Measurements from ENCODE around the gene DCLK1.

Gene DCLK1

DNA sequence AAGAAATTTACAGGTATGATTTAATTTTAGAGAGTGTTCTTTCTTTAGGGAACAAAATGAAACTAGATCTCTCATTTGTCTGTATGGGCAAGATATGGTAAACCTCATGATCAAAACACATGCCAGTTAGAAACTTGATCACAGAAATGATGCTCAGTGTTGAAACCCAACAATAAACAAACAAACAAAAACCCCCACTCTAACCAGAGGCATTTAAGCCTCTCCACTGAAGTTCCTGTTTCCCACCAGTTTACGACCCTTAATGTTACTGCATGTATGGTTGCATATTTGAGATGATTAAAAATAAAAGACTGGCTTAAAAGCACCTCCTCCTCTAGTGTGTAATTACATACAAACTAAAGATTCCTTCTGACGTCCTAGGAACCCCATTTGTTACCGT, 361.4 kb downstream of the DCLK1 start:
- Mint-ChIP-seq H3K4me1 (ENCODE audit: low read depth in 2 of 2) (no peaks in the 10 kb centered on the region), H3K27me3 (no peaks in the 10 kb centered on the region), H3K36me3 (ENCODE audit: insufficient read depth) (no peaks in the 10 kb centered on the region), H3K9me3 (peaks cover 8 to 14% of the 10 kb centered on the region in 2 donors), H3K27ac (no peak overlapping the region), H3K4me3 (no peak overlapping the region)
- DNase-seq, result no peak
- no peak for ATAC-seq (replicated peaks)

DNA sequence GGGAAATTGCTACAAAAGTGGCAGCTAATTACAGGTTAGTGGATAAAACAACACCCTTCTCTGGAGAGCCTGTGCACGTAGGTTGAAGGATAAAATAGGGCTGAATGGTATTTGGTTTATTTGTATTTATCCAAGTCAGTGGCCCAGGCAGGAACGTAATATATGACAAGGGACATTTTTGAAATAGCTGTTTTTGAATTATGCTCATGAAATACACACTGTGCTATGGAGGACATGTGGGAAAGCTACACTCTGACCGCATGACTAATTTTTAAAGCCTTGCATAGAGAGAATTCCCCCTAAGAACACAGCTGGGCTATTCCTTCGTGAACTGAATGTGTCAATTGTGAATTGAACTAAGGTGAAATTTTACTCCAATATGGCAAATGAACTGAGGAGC, 362.6 kb downstream of the DCLK1 start:
- no peaks in the 10 kb centered on the region for H3K4me1 Mint-ChIP-seq (ENCODE audit: low read depth in 2 of 2)
- no peak overlapping the region for H3K27ac Mint-ChIP-seq
- H3K27me3 Mint-ChIP-seq, result no peaks in the 10 kb centered on the region
- DNase-seq (no peak), ATAC-seq (replicated peaks) (no peak)
- peaks cover 4 to 8% of the 10 kb centered on the region in 2 donors for H3K9me3 Mint-ChIP-seq
- H3K4me3 Mint-ChIP-seq, result no peak overlapping the region
- no peaks in the 10 kb centered on the region for H3K36me3 Mint-ChIP-seq (ENCODE audit: insufficient read depth)

DNA sequence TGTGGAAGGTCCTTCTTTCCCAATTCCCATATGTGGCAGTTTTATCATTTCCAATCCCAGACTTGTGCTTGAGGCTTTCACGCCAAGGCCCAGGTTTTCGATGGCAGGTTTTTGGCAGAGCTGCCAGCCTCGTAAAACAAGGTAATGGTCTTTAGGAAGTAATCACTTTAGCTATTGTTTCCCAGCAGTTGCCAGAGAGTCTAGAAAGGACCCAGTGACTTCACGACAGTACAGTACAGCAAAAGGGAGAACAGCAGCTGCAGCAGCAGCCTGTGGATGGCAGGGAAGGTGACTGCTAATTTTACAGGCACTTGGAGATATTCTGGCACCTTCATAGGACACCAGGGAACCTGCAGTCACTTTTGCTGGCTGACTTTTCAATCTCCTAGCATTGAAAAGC, 363.1 kb downstream of the DCLK1 start:
- H3K27ac Mint-ChIP-seq, result no peak overlapping the region

DNA sequence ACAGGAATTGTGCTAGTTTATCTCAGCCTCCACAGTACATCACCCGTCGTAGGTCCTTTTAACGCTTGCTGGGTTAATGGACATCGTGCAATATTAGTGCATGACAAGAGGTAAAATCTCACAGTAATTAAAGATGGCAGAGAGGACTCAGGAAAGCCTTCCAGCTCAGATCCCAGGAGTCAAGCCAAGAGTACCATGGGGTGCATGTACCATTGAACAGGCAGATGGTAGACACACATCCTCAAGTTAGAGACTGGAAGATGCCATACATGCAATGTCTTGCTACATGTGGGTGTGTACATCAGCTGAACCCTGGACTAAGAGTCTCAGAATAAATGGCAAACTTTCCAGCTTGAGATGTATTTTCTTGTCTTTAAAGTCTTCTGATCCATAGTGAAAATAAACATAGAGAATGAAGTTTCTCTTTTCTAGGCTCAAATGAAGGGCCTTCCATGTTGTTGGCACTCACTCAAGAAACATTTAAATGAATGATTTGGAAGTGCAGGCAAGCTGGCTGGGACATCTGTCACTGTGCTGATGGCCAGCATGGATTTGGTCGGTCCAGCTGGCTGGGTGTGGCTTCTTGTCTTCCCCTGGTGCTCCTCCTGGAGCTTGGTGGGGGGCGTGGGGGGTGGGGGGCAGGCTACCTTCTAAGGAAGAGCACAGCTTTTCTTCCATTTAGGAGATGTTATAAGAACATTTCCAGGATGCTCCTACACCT, 363.8 kb downstream of the DCLK1 start:
- no peaks in the 10 kb centered on the region for H3K27me3 Mint-ChIP-seq
- peaks cover 0 to 2% of the 10 kb centered on the region in 2 donors for H3K9me3 Mint-ChIP-seq
- no peaks in the 10 kb centered on the region for H3K36me3 Mint-ChIP-seq (ENCODE audit: insufficient read depth)
- H3K4me1 Mint-ChIP-seq (ENCODE audit: low read depth in 2 of 2), result no peaks in the 10 kb centered on the region
- H3K4me3 Mint-ChIP-seq, result no peak overlapping the region
- no peak for DNase-seq
- ATAC-seq (replicated peaks), result no peak
- H3K27ac Mint-ChIP-seq, result no peak overlapping the region

More for the DNA sequence above, 363.1 kb downstream of the DCLK1 start:
- ATAC-seq (replicated peaks) (no peak), DNase-seq (no peak)
- no peaks in the 10 kb centered on the region for H3K27me3 Mint-ChIP-seq
- H3K4me3 Mint-ChIP-seq, result no peak overlapping the region
- no peaks in the 10 kb centered on the region for H3K4me1 Mint-ChIP-seq (ENCODE audit: low read depth in 2 of 2)
- peaks cover 0 to 8% of the 10 kb centered on the region in 2 donors for H3K9me3 Mint-ChIP-seq
- H3K36me3 Mint-ChIP-seq (ENCODE audit: insufficient read depth), result no peaks in the 10 kb centered on the region

DNA sequence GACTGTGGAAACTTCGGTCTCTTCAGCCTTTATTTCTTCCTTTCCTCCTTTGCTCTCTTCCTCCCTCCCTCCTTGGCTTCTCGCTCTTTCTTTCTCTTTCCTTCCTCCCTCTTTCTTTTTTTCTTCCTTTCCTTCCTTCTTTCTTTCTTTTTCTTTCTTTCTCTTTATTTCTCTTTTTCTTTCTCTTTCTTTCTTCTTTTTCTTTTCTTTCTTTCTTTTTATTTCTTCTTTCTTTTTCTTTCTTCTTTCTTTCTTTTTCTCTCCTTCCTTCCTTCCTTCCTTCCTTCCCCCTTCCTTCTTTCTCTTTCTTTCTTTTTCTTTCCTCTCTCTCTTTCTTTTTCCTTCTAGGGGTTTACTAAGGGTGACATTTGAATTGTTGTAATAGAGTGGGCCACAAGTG, 364.5 kb downstream of the DCLK1 start:
- DNase-seq (no peak), ATAC-seq (replicated peaks) (no peak)
- Mint-ChIP-seq H3K27ac (no peak overlapping the region), H3K27me3 (no peaks in the 10 kb centered on the region), H3K4me1 (ENCODE audit: low read depth in 2 of 2) (no peaks in the 10 kb centered on the region), H3K9me3 (no peaks in the 10 kb centered on the region), H3K4me3 (no peak overlapping the region), H3K36me3 (ENCODE audit: insufficient read depth) (no peaks in the 10 kb centered on the region)

- H3K4me3 Mint-ChIP-seq, result no peak overlapping the region
- H3K4me1 Mint-ChIP-seq (ENCODE audit: low read depth in 2 of 2), result no peaks in the 10 kb centered on the region
- no peaks in the 10 kb centered on the region for H3K9me3 Mint-ChIP-seq
- ATAC-seq (replicated peaks) (no peak), DNase-seq (no peak)
- H3K36me3 Mint-ChIP-seq (ENCODE audit: insufficient read depth), result no peaks in the 10 kb centered on the region
- H3K27me3 Mint-ChIP-seq, result no peaks in the 10 kb centered on the region
- H3K27ac Mint-ChIP-seq, result no peak overlapping the region
These were observed 365.2 kb downstream of the DCLK1 start for GRCh38 chr13:35765941-35766340.

DNA sequence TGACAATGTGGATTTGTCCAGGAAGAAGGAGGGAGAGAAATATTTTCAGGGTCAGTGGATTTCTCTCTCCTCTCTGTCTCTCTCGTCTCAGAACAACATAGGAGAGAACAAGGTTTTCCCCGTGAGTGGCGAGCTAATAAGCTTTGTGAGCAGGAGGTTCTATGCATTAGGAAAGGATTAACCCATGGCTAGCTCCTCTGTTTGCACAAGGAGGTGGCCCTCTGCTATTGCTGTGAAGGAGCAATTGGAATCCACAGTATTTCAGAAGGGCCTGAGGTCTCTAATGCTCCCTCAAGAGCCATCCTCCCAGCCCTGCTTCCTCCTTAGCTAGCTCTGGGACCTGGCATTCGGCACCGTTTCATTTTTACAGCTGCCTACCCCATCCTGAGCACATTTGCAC, 365.8 kb downstream of the DCLK1 start:
- Mint-ChIP-seq H3K4me3 (no peak overlapping the region), H3K4me1 (ENCODE audit: low read depth in 2 of 2) (no peaks in the 10 kb centered on the region), H3K9me3 (no peaks in the 10 kb centered on the region), H3K27me3 (no peaks in the 10 kb centered on the region), H3K36me3 (ENCODE audit: insufficient read depth) (no peaks in the 10 kb centered on the region), H3K27ac (no peak overlapping the region)
- ATAC-seq (replicated peaks) (no peak), DNase-seq (no peak)

DNA sequence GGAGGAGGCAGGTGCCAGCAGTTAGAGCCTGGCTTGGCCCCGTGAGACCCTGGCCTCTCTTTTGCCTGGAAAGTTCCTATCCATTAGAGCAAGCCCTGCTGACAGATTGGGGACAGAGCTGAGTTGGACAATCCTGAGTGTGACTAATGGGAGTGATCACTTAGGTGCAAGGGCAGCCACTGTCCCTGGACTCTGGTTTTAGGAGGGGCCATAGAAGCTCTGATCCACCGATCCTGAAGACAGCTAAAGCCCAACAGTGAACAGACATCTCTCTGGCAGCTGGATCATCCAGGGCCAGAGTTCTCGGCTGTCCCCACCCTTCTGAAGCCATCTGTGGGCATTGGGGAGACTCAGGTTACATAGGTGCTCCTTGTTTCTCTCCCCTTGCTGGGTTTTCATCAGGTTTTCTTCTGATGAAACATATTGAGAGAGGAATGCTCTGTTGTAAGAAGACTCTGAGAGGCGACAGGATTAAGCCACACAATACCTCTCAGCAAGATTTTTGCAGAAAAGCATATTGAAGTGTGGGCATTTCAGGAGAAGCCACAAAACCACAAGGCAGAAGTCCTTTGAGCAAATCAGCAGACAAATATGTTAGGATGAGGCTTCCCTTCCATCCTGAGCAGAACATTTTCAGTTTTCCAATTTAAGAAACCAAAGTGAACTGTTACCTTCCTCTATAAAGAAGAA, 366.7 kb downstream of the DCLK1 start:
- H3K9me3 Mint-ChIP-seq, result peaks cover 4 to 5% of the 10 kb centered on the region in 2 donors
- DNase-seq, result no peak
- no peaks in the 10 kb centered on the region for H3K4me1 Mint-ChIP-seq (ENCODE audit: low read depth in 2 of 2)
- no peak overlapping the region for H3K27ac Mint-ChIP-seq
- no peak overlapping the region for H3K4me3 Mint-ChIP-seq
- no peaks in the 10 kb centered on the region for H3K27me3 Mint-ChIP-seq
- ATAC-seq (replicated peaks), result no peak
- H3K36me3 Mint-ChIP-seq (ENCODE audit: insufficient read depth), result no peaks in the 10 kb centered on the region

- H3K27ac Mint-ChIP-seq, result no peak overlapping the region
These were observed 367.4 kb downstream of the DCLK1 start for GRCh38 chr13:35763782-35764123.

DNA sequence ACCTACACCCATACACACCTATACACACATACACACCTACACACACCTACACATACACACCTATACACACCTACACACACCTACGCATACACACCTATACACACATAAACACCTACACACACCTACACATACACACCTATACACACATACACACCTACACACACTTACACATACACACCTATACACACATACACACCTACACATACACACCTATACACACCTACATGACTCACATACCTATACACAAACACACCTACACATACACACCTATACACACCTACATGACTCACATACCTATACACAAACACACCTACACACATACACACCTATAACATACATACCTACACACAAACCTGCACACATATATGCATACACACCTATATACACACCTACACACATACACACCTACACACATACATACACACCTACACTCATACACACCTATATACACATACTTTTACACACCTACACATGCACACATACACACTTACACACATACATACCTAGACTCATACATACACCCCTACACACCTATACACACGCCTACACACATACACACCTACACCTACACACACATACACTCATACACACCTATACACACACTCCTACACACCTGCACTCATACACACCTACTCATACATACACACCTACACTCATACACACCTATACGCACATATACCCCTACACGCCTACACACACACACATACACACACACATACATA, 368.0 kb downstream of the DCLK1 start:
- no peaks in the 10 kb centered on the region for H3K36me3 Mint-ChIP-seq (ENCODE audit: insufficient read depth)
- DNase-seq, result no peak
- no peaks in the 10 kb centered on the region for H3K27me3 Mint-ChIP-seq
- no peaks in the 10 kb centered on the region for H3K4me1 Mint-ChIP-seq (ENCODE audit: low read depth in 2 of 2)
- no peak overlapping the region for H3K4me3 Mint-ChIP-seq
- H3K9me3 Mint-ChIP-seq, result peaks cover 6 to 9% of the 10 kb centered on the region in 2 donors
- no peak for ATAC-seq (replicated peaks)
- no peak overlapping the region for H3K27ac Mint-ChIP-seq

More at GRCh38 chr13:35763782-35764123, 367.4 kb downstream of the DCLK1 start:
- H3K27me3 Mint-ChIP-seq, result no peaks in the 10 kb centered on the region
- H3K4me3 Mint-ChIP-seq, result no peak overlapping the region
- peaks cover 6 to 9% of the 10 kb centered on the region in 2 donors for H3K9me3 Mint-ChIP-seq
- DNase-seq, result no peak
- no peaks in the 10 kb centered on the region for H3K4me1 Mint-ChIP-seq (ENCODE audit: low read depth in 2 of 2)
- H3K36me3 Mint-ChIP-seq (ENCODE audit: insufficient read depth), result no peaks in the 10 kb centered on the region
- ATAC-seq (replicated peaks), result no peak

GRCh38 chr13:35761440-35762252, 369.5 kb downstream of the DCLK1 start:
- no peak overlapping the region for H3K4me3 Mint-ChIP-seq
- no peaks in the 10 kb centered on the region for H3K4me1 Mint-ChIP-seq (ENCODE audit: low read depth in 2 of 2)
- ATAC-seq (replicated peaks), result no peak
- no peak for DNase-seq
- no peaks in the 10 kb centered on the region for H3K36me3 Mint-ChIP-seq (ENCODE audit: insufficient read depth)
- H3K27ac Mint-ChIP-seq, result no peak overlapping the region
- H3K9me3 Mint-ChIP-seq, result peaks cover 6 to 9% of the 10 kb centered on the region in 2 donors
- no peaks in the 10 kb centered on the region for H3K27me3 Mint-ChIP-seq

DNA sequence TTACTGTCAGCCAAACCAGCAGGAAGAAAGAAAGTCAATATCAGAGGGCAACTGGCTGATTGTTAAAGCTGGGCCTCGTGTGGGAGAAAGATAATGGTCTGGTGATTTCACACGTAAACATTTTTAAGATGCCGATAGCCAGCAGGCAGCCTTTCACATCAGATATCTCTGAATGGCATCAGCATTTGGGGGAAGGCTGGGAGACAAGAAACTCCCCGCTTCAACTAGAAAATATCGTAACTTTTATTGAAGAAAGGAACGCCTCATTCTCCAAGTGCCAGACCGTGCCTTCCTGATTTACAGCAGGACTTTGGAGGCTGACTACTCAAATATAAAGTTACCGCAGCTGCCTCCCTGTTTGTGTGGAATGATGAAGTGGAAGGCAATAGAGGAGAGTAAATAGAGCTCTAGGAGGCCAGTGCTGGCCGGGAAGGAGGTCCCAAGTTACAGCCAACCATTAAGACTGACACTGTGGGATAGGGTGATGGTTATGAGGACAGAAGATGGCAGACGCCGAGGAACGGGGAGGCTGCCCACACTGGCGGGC, 370.4 kb downstream of the DCLK1 start:
- no peaks in the 10 kb centered on the region for H3K27me3 Mint-ChIP-seq
- peaks cover 6 to 9% of the 10 kb centered on the region in 2 donors for H3K9me3 Mint-ChIP-seq
- DNase-seq (no peak), ATAC-seq (replicated peaks) (no peak)
- H3K27ac Mint-ChIP-seq, result no peak overlapping the region
- no peak overlapping the region for H3K4me3 Mint-ChIP-seq
- no peaks in the 10 kb centered on the region for H3K4me1 Mint-ChIP-seq (ENCODE audit: low read depth in 2 of 2)
- H3K36me3 Mint-ChIP-seq (ENCODE audit: insufficient read depth), result no peaks in the 10 kb centered on the region

DNA sequence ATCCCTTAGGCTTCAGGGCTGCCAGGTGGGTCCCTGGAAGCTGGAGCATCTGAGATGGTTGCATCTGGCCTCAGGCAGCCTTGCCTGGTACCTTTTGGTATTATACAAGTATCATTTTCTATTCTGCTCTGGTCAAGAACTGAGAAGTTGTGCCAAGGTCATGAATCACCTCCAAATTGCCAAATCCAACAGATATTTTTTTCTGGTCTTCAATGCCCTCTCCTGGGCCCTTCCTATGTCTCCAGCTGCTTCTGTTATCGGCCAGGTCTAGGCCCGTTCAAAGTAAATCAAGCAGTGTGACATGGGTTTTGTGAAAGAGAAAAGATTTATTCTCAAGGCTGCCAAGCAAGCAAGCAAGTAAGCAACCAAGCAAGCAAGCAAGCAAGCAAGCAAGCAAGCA, 383.6 kb downstream of the DCLK1 start:
- Mint-ChIP-seq H3K27me3 (no peaks in the 10 kb centered on the region), H3K27ac (no peak overlapping the region)

More for the DNA sequence above, 383.6 kb downstream of the DCLK1 start:
- Mint-ChIP-seq H3K36me3 (ENCODE audit: insufficient read depth) (peaks cover 3% of the 10 kb centered on the region), H3K4me3 (no peak overlapping the region), H3K9me3 (peaks cover 8 to 9% of the 10 kb centered on the region in 2 donors), H3K4me1 (ENCODE audit: low read depth in 2 of 2) (no peaks in the 10 kb centered on the region)
- ATAC-seq (replicated peaks) (no peak), DNase-seq (no peak)

Data from effector memory CD8-positive, alpha-beta T cell (primary cell).